ENCODE data around the gene SLC25A3. TPM values are rescaled to one million over a fixed set of nuclear protein-coding genes. Genes with fewer than 3 reads are reported as not detected.

SLC25A3 gene
- total RNA-seq, 1 donor from 2014 or later = 531 TPM

- Mint-ChIP-seq H3K4me3 (ENCODE audit: unreplicated experiment) (no peak overlapping the region), H3K27me3 (ENCODE audit: low read depth) (no peaks in the 10 kb centered on the region), H3K9me3 (ENCODE audit: low read depth) (no peaks in the 10 kb centered on the region), H3K36me3 (ENCODE audit: low read depth) (no peaks in the 10 kb centered on the region), H3K4me1 (ENCODE audit: low read depth) (no peaks in the 10 kb centered on the region), H3K27ac (ENCODE audit: unreplicated experiment) (no peak overlapping the region)
- no peak for TF ChIP-seq CTCF (IDR thresholded peaks at IDR 0.05)
- DNase-seq (ENCODE audit: low spot score) = no peak
Observed at GRCh38 chr12:98581101-98581500, 12.4 kb upstream of the SLC25A3 start.

GRCh38 chr12:98582093-98582492 is 11.4 kb upstream of the SLC25A3 start:
- Mint-ChIP-seq H3K36me3 (ENCODE audit: low read depth) (no peaks in the 10 kb centered on the region), H3K4me3 (ENCODE audit: unreplicated experiment) (no peak overlapping the region), H3K9me3 (ENCODE audit: low read depth) (no peaks in the 10 kb centered on the region), H3K4me1 (ENCODE audit: low read depth) (no peaks in the 10 kb centered on the region), H3K27ac (ENCODE audit: unreplicated experiment) (no peak overlapping the region), H3K27me3 (ENCODE audit: low read depth) (no peaks in the 10 kb centered on the region)
- no peak for DNase-seq (ENCODE audit: low spot score)
- TF ChIP-seq CTCF (IDR thresholded peaks at IDR 0.05) = no peak

GRCh38 chr12:98587084-98587483 is 6.4 kb upstream of the SLC25A3 start:
- no peaks in the 10 kb centered on the region for H3K27me3 Mint-ChIP-seq (ENCODE audit: low read depth)

GRCh38 chr12:98591209-98591608 is 2.3 kb upstream of the SLC25A3 start:
- Mint-ChIP-seq H3K27ac (ENCODE audit: unreplicated experiment) (no peak overlapping the region), H3K9me3 (ENCODE audit: low read depth) (no peaks in the 10 kb centered on the region), H3K27me3 (ENCODE audit: low read depth) (no peaks in the 10 kb centered on the region), H3K4me3 (ENCODE audit: unreplicated experiment) (no peak overlapping the region), H3K4me1 (ENCODE audit: low read depth) (peaks cover 18% of the 10 kb centered on the region), H3K36me3 (ENCODE audit: low read depth) (peaks cover 3% of the 10 kb centered on the region)
- TF ChIP-seq CTCF (IDR thresholded peaks at IDR 0.05) = no peak
- no peak for DNase-seq (ENCODE audit: low spot score)

More at GRCh38 chr12:98587084-98587483, 6.4 kb upstream of the SLC25A3 start:
- TF ChIP-seq CTCF (IDR thresholded peaks at IDR 0.05) = no peak
- Mint-ChIP-seq H3K4me1 (ENCODE audit: low read depth) (no peaks in the 10 kb centered on the region), H3K36me3 (ENCODE audit: low read depth) (no peaks in the 10 kb centered on the region), H3K4me3 (ENCODE audit: unreplicated experiment) (no peak overlapping the region), H3K9me3 (ENCODE audit: low read depth) (no peaks in the 10 kb centered on the region), H3K27ac (ENCODE audit: unreplicated experiment) (no peak overlapping the region)
- no peak for DNase-seq (ENCODE audit: low spot score)

- TF ChIP-seq CTCF (IDR thresholded peaks at IDR 0.05) = no peak
Observed at GRCh38 chr12:98592825-98593322, 612 bp upstream of the SLC25A3 start.

More at GRCh38 chr12:98592825-98593322, 612 bp upstream of the SLC25A3 start:
- no peak for DNase-seq (ENCODE audit: low spot score)
- Mint-ChIP-seq H3K27me3 (ENCODE audit: low read depth) (no peaks in the 10 kb centered on the region), H3K36me3 (ENCODE audit: low read depth) (peaks cover 5% of the 10 kb centered on the region), H3K27ac (ENCODE audit: unreplicated experiment) (peak overlapping the region; percentile 97), H3K9me3 (ENCODE audit: low read depth) (no peaks in the 10 kb centered on the region), H3K4me1 (ENCODE audit: low read depth) (peaks cover 29% of the 10 kb centered on the region), H3K4me3 (ENCODE audit: unreplicated experiment) (peak overlapping the region; percentile 95)

Data from chondrocyte (in vitro differentiated cells).